A549 (cell line): ENCODE results near the gene KCNG2. TPM values are rescaled to one million over a fixed set of nuclear protein-coding genes. Genes with fewer than 3 reads are reported as not detected.

Experiments used
- ATAC-seq, 2 experiments: fragments of 200-7000 bp in 1 of 2; fragments of >200 bp in 1 of 2; cut with Nextera tagmentation in 1 of 2; cut with Tn5 transposase in 1 of 2; 3 replicates each; pipeline versions ENCODE4 v1.8.0 to v1.9.1; 2018 to 2020; ENCODE audit warnings: mild to moderate bottlenecking in 1 of 2, moderate library complexity in 1 of 2
- CTCF ChIA-PET: fragments of 300-600 bp; sonication (Branson Sonifier 250); formaldehyde crosslinking; extraction: SDS; loops from one replicate; lab custom pipeline; 2021; ENCODE audit warnings: antibody characterized with exemption, inconsistent platforms; lab: Yijun Ruan, JAX
- POLR2A ChIA-PET: fragments of 350-600 bp; formaldehyde crosslinking; extraction: SDS; loops from one replicate; lab custom pipeline; 2021; ENCODE audit warnings: antibody characterized with exemption, inconsistent platforms; lab: Yijun Ruan, JAX
- DNase-seq, 2 experiments: peaks; one replicate each; pipeline versions ENCODE4 v3.0.0 to v3.0.0-alpha.2; 2011 to 2016; ENCODE audit warnings: low read depth in 1 of 2, low spot score in 1 of 2
- FAIRE-seq: peaks from 2 replicates; lab custom pipeline; 2011; peaks lifted over from hg19 to GRCh38; lab: Jason Lieb, UNC
- H3K27ac ChIP-seq, 2 experiments: fragments of >200 bp; sonication (Bioruptor Twin); formaldehyde crosslinking; 3 replicates each; pipeline ENCODE4 v1.5.1; 2016 to 2017
- H3K4me1 ChIP-seq: fragments of >200 bp; sonication (Bioruptor Twin); formaldehyde crosslinking; 3 replicates; pipeline ENCODE4 v1.6.1; 2016
- H3K4me2 ChIP-seq: fragments of >200 bp; sonication (Bioruptor Twin); formaldehyde crosslinking; 3 replicates; pipeline ENCODE4 v1.6.1; 2016
- H3K4me3 ChIP-seq: fragments of >200 bp; sonication (Bioruptor Twin); formaldehyde crosslinking; 3 replicates; pipeline ENCODE4 v1.5.1; 2016
- H3K9me3 ChIP-seq: fragments of >200 bp; sonication (Bioruptor Twin); formaldehyde crosslinking; 3 replicates; pipeline ENCODE4 v1.6.1; 2016
- CBX8 ChIP-seq: fragments of 200-600 bp; sonication (generic); IDR thresholded peaks from 2 replicates; pipeline ENCODE4 v1.6.1; 2016
- CEBPB ChIP-seq, 2 experiments: fragments of >200 bp in 1 of 2; sonication (Bioruptor Twin) in 1 of 2; formaldehyde crosslinking in 1 of 2; IDR thresholded peaks; 2 replicates each; pipeline ENCODE4 v1.6.1; 2012 to 2016
- EHF ChIP-seq: fragments of 250-450 bp; sonication (Bioruptor Pico); IDR thresholded peaks from 2 replicates; pipeline ENCODE4 v1.5.0; 2020; ENCODE audit warnings: mild to moderate bottlenecking
- EHMT2 ChIP-seq: fragments of 200-600 bp; sonication (generic); IDR thresholded peaks from 2 replicates; pipeline ENCODE4 v1.6.1; 2016; ENCODE audit warnings: antibody characterized with exemption, low read depth, mild to moderate bottlenecking, moderate library complexity
- FOSL2 ChIP-seq, 2 experiments: fragments of 450-650 bp in 1 of 2; fragments of >200 bp in 1 of 2; sonication (Bioruptor Twin) in 1 of 2; formaldehyde crosslinking; IDR thresholded peaks; 2 replicates each; pipeline versions ENCODE4 v1.5.0 to v1.6.1; 2016 to 2020; ENCODE audit warnings: mild to moderate bottlenecking in 1 of 2, moderate library complexity in 1 of 2
- FOXS1 ChIP-seq: fragments of 250-450 bp; sonication (Bioruptor Pico); IDR thresholded peaks from 2 replicates; pipeline ENCODE4 v1.5.0; 2020; ENCODE audit warnings: mild to moderate bottlenecking, moderate library complexity
- HEYL ChIP-seq: fragments of 250-450 bp; sonication (Bioruptor Pico); IDR thresholded peaks from 2 replicates; pipeline ENCODE4 v1.8.0; 2021; ENCODE audit warnings: mild to moderate bottlenecking, moderate library complexity
- HOXA7 ChIP-seq: fragments of 250-450 bp; sonication (Bioruptor Pico); IDR thresholded peaks from 2 replicates; pipeline ENCODE4 v1.5.0; 2020; ENCODE audit warnings: mild to moderate bottlenecking, moderate library complexity
- HOXB5 ChIP-seq: fragments of 250-450 bp; sonication (Bioruptor Pico); IDR thresholded peaks from 2 replicates; pipeline ENCODE4 v1.5.0; 2020; ENCODE audit warnings: mild to moderate bottlenecking, moderate library complexity
- MAFK ChIP-seq: fragments of 450-650 bp; IDR thresholded peaks from 2 replicates; pipeline ENCODE4 v1.6.1; 2014; ENCODE audit not compliant: partially characterized antibody
- NFE2L2 ChIP-seq: fragments of 150-350 bp; conservative IDR thresholded peaks from 2 replicates; pipeline ENCODE4 v1.6.1; 2014; ENCODE audit warnings: low read length
- PHF8 ChIP-seq: fragments of 200-600 bp; sonication (generic); IDR thresholded peaks from 2 replicates; pipeline ENCODE4 v1.6.1; 2016; ENCODE audit warnings: low read depth, mild to moderate bottlenecking, antibody characterized with exemption, moderate library complexity, borderline replicate concordance
- ZC3H11A ChIP-seq: fragments of 450-650 bp; IDR thresholded peaks from 2 replicates; pipeline ENCODE4 v1.6.1; 2014; ENCODE audit warnings: antibody characterized with exemption, mild to moderate bottlenecking
- WGBS: methylation state at CpG from one replicate; pipeline ENCODE4 v1.1.6; 2017; ENCODE audit errors: missing lambda C conversion rate; 5-methylcytosine and 5-hydroxymethylcytosine counted together
- polyA plus RNA-seq, 4 experiments: library from polyadenylated mRNA; depleted of rRNA in 3 of 4; stranded (reverse); fragments of >200 nt; fragmentation: RNase III in 1 of 4; extraction: RNeasy Plus Mini Kit Qiagen cat#74134 plus additional on column Dnase treatment in 1 of 4; gene quantifications; 2 replicates in 3 of 4; 3 replicates in 1 of 4; pipeline ENCODE4 v1.2.3, GENCODE V29; 2011 to 2017
- TF ChIP-seq, protein P1 (sequence below): fragments of 150-350 bp; IDR thresholded peaks from 2 replicates; pipeline ENCODE4 v1.6.1; 2014; ENCODE audit warnings: low read depth, mild to moderate bottlenecking, low read length
- TF ChIP-seq, protein P2 (sequence below): fragments of 200-600 bp; sonication (generic); IDR thresholded peaks from 2 replicates; pipeline ENCODE4 v1.6.1; 2016; ENCODE audit warnings: antibody characterized with exemption, mild to moderate bottlenecking, moderate library complexity
- TF ChIP-seq, protein P3 (sequence below): fragments of 450-650 bp; IDR thresholded peaks from 2 replicates; pipeline ENCODE4 v1.6.1; 2014; ENCODE audit warnings: antibody characterized with exemption
- TF ChIP-seq, protein P4 (sequence below): fragments of 250-450 bp; sonication (Bioruptor Pico); IDR thresholded peaks from 2 replicates; pipeline ENCODE4 v1.5.0; 2020; ENCODE audit warnings: low read depth, mild to moderate bottlenecking, moderate library complexity

Gene KCNG2
- polyA plus RNA-seq, 2 of the 4 experiments (the other 2 are of a cell fraction), result not detected

DNA sequence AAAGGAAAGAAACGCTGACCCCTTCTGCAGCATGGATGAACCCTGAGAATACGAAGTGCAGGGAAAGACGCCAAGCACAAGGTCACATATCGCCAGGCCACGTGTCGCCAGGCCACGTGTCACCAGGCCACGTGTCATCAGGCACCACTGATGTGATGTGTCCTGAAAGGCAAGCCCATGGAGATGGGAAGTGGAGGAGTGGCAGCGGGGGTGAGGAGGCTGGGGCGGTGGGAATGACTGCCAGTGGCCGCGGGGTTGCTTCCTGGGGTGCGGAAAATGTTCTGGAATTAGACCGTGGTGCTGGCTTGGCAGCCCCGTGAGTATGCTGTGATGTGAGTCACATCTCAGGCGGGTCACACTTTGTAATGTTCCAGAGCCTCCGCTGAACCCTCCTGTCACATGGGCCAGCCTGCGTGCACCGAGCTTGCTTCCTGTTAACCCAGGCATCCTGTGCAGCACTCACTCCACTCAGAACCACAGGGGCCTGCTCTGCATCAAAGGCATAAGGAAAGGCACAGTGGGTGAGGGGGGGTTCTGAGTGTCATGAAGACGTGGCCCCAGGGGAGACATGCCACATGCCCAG, 114.8 kb downstream of the KCNG2 start (continued):
- TF ChIP-seq, protein P1, sequence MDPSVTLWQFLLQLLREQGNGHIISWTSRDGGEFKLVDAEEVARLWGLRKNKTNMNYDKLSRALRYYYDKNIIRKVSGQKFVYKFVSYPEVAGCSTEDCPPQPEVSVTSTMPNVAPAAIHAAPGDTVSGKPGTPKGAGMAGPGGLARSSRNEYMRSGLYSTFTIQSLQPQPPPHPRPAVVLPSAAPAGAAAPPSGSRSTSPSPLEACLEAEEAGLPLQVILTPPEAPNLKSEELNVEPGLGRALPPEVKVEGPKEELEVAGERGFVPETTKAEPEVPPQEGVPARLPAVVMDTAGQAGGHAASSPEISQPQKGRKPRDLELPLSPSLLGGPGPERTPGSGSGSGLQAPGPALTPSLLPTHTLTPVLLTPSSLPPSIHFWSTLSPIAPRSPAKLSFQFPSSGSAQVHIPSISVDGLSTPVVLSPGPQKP, result no peak

DNA sequence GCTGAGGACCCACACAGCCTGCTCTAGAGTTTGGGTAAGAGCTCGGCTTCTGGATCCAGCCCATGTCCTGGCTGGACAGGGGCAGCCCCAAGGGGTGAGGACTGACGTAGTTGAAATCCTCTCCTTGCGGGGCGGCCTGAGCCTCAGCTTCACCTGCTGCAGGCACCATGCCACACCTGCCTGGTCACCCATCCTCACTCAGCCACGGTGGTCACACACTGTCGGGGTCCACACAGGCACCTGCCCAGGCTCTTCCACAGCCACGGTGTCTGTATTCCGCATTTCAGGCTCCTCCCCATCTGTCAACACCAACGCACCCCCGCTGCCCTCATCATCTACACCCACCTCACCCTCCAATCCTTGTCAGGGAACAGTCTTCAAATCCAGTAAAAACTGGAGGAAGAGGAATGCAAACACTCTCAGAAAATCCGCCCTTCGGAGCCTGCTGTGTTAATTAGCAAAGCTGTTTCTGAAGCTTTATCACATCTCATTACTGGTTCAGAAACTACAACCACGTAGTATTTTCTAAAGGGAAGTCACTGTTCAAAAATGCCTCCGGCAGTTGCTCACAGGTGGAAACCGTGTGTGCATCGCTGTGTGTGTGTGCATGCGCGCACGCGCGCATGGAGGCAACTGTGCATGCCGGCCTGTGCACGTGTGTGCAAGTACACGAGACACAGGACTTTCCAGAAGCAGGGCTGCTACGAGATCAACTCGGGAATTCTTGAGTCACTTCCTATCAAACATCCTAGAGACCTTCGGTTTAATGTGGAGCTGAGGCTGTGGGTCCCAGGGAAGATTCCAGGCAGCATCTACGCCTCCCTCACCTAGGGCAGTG, 115.5 kb downstream of the KCNG2 start:
- ChIA-PET CTCF (no interaction called here), POLR2A (no interaction called here)
- no peak for FAIRE-seq
- no peak for TF ChIP-seq EHMT2
- no peak for TF ChIP-seq HOXB5
- no peak for TF ChIP-seq FOXS1
- TF ChIP-seq, protein P2, sequence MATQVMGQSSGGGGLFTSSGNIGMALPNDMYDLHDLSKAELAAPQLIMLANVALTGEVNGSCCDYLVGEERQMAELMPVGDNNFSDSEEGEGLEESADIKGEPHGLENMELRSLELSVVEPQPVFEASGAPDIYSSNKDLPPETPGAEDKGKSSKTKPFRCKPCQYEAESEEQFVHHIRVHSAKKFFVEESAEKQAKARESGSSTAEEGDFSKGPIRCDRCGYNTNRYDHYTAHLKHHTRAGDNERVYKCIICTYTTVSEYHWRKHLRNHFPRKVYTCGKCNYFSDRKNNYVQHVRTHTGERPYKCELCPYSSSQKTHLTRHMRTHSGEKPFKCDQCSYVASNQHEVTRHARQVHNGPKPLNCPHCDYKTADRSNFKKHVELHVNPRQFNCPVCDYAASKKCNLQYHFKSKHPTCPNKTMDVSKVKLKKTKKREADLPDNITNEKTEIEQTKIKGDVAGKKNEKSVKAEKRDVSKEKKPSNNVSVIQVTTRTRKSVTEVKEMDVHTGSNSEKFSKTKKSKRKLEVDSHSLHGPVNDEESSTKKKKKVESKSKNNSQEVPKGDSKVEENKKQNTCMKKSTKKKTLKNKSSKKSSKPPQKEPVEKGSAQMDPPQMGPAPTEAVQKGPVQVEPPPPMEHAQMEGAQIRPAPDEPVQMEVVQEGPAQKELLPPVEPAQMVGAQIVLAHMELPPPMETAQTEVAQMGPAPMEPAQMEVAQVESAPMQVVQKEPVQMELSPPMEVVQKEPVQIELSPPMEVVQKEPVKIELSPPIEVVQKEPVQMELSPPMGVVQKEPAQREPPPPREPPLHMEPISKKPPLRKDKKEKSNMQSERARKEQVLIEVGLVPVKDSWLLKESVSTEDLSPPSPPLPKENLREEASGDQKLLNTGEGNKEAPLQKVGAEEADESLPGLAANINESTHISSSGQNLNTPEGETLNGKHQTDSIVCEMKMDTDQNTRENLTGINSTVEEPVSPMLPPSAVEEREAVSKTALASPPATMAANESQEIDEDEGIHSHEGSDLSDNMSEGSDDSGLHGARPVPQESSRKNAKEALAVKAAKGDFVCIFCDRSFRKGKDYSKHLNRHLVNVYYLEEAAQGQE, result no peak
- no peak for ATAC-seq
- Histone ChIP-seq H3K9me3 (no peaks in the 10 kb centered on the region), H3K4me2 (no peak overlapping the region), H3K27ac (no peak overlapping the region), H3K4me1 (no peaks in the 10 kb centered on the region), H3K4me3 (no peak overlapping the region)
- 89% methylated on average over 24 of the region's 28 CpGs for WGBS
- no peak for DNase-seq

DNA sequence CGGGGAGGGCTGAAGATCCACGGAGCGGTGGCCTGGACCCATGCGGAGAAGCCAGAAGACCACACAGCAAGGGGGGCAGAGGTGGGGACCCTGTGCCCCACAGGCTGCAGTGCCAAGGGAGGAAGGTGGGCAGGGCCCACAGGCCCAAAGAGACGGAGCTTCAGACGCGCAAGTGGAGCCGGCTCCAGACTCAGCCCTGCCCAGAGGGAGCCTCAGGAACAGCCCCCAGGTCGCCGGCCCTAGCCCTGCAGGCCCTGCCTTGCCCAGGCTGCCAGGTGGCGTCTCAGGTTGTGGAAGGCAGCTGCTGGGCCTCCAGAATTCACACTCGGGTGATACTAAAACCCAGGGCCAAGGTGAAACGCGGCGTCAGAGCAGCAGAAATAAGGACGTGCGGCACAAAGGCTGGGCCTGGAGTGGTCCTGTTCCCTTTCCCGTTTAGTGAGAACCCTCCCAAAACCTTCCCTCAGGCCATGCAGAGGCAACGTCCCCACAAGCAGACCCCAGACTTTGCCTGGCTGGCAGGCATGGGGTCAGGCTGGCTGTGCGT, 116.9 kb downstream of the KCNG2 start:
- Histone ChIP-seq H3K9me3 (no peaks in the 10 kb centered on the region), H3K4me1 (no peaks in the 10 kb centered on the region), H3K27ac (no peak overlapping the region), H3K4me2 (no peak overlapping the region), H3K4me3 (no peak overlapping the region)
- 92% methylated on average over 17 of the region's 20 CpGs for WGBS
- TF ChIP-seq, protein P3, sequence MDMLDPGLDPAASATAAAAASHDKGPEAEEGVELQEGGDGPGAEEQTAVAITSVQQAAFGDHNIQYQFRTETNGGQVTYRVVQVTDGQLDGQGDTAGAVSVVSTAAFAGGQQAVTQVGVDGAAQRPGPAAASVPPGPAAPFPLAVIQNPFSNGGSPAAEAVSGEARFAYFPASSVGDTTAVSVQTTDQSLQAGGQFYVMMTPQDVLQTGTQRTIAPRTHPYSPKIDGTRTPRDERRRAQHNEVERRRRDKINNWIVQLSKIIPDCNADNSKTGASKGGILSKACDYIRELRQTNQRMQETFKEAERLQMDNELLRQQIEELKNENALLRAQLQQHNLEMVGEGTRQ, result no peak
- TF ChIP-seq, protein P4, sequence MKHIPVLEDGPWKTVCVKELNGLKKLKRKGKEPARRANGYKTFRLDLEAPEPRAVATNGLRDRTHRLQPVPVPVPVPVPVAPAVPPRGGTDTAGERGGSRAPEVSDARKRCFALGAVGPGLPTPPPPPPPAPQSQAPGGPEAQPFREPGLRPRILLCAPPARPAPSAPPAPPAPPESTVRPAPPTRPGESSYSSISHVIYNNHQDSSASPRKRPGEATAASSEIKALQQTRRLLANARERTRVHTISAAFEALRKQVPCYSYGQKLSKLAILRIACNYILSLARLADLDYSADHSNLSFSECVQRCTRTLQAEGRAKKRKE (CRISPR knock-in tag), result no peak
- TF ChIP-seq MAFK, result no peak
- no peak for TF ChIP-seq CBX8
- TF ChIP-seq HEYL (CRISPR knock-in tag), result no peak
- TF ChIP-seq NFE2L2, result no peak
- TF ChIP-seq FOSL2 (IDR thresholded peaks at IDR 0.05), result no peak
- TF ChIP-seq FOSL2 (CRISPR knock-in tag; IDR thresholded peaks at IDR 0.05), result no peak
- TF ChIP-seq CEBPB (IDR thresholded peaks at IDR 0.05), result no peak
- TF ChIP-seq PHF8, result no peak
- no peak for TF ChIP-seq ZC3H11A
- no peak for TF ChIP-seq HOXA7 (CRISPR knock-in tag)
- TF ChIP-seq EHF, result no peak
- DNase-seq (no peak), ATAC-seq (no peak), FAIRE-seq (no peak)
- ChIA-PET CTCF (no interaction called here), POLR2A (no interaction called here)
